Measurements from ENCODE around the gene IL31. TPM values are rescaled to one million over a fixed set of nuclear protein-coding genes. Genes with fewer than 3 reads are reported as not detected.

IL31 gene
- total RNA-seq, 6 experiments from 2014 or later: not detected

GRCh38 chr12:122195405-122195804 lies 21.4 kb upstream of the IL31 start:
- no peaks in the 10 kb centered on the region for H3K27me3 ChIP-seq
- ATAC-seq (no peak), DNase-seq (no peak)
- intact Hi-C loops (cut with DNase I): loop anchor here (5.0 to 10.0 kb wide), 2 partner anchors 51 to 58 kb away; no protein-coding TSS in a partner anchor
- no peak overlapping the region for H3K4me3 ChIP-seq
- H3K27ac ChIP-seq: no peak overlapping the region
- no peaks in the 10 kb centered on the region for H3K4me1 ChIP-seq
- H3K9me3 ChIP-seq: no peaks in the 10 kb centered on the region
- TF ChIP-seq POLR2A (IDR thresholded peaks at IDR 0.05) (no peak), CTCF (IDR thresholded peaks at IDR 0.05) (no peak)
- WGBS (ENCODE audit: insufficient coverage, low coverage, low lambda C conversion rate, missing lambda C conversion rate): 72% methylated on average over 2 of the region's 4 CpGs
- H3K36me3 ChIP-seq: no peaks in the 10 kb centered on the region

GRCh38 chr12:122194804-122195203 lies 20.8 kb upstream of the IL31 start:
- DNase-seq: no peak
- 100% methylated on average over 1 of the region's 1 CpG for WGBS (ENCODE audit: insufficient coverage, low coverage, low lambda C conversion rate, missing lambda C conversion rate)
- no peak for TF ChIP-seq POLR2A (IDR thresholded peaks at IDR 0.05)
- TF ChIP-seq CTCF (IDR thresholded peaks at IDR 0.05): no peak
- Histone ChIP-seq H3K9me3 (no peaks in the 10 kb centered on the region), H3K36me3 (no peaks in the 10 kb centered on the region), H3K4me3 (no peak overlapping the region), H3K27ac (no peak overlapping the region), H3K4me1 (no peaks in the 10 kb centered on the region), H3K27me3 (no peaks in the 10 kb centered on the region)
- ATAC-seq: no peak
- intact Hi-C loops (cut with DNase I): loop anchor here (5.0 to 10.0 kb wide), 2 partner anchors 50 to 58 kb away; no protein-coding TSS in a partner anchor

GRCh38 chr12:122192441-122192840 lies 18.4 kb upstream of the IL31 start:
- 59% methylated on average over 5 of the region's 11 CpGs for WGBS (ENCODE audit: insufficient coverage, low coverage, low lambda C conversion rate, missing lambda C conversion rate)
- Histone ChIP-seq H3K4me3 (no peak overlapping the region), H3K9me3 (no peaks in the 10 kb centered on the region), H3K27ac (no peak overlapping the region), H3K27me3 (no peaks in the 10 kb centered on the region), H3K36me3 (no peaks in the 10 kb centered on the region), H3K4me1 (no peaks in the 10 kb centered on the region)
- intact Hi-C loops (cut with DNase I): loop anchor here in 1 of 2 donors (10.0 kb wide), 1 partner anchor 48 kb away; no protein-coding TSS in a partner anchor
- TF ChIP-seq POLR2A (IDR thresholded peaks at IDR 0.05) (no peak), CTCF (IDR thresholded peaks at IDR 0.05) (no peak)
- DNase-seq (no peak), ATAC-seq (no peak)

- DNase-seq (peak; percentile 64 to 81 (median 80)), ATAC-seq (peak; percentile 95 to 99 (median 96))
- Histone ChIP-seq H3K4me3 (no peak overlapping the region), H3K4me1 (peaks cover 0 to 2% (median 0%) of the 10 kb centered on the region in 4 donors), H3K27me3 (no peaks in the 10 kb centered on the region), H3K36me3 (no peaks in the 10 kb centered on the region), H3K27ac (no peak overlapping the region), H3K9me3 (no peaks in the 10 kb centered on the region)
- TF ChIP-seq CTCF (IDR thresholded peaks at IDR 0.05): peak; percentile 76 to 86 (median 82)
- no peak for TF ChIP-seq POLR2A (IDR thresholded peaks at IDR 0.05)
- intact Hi-C loops (cut with DNase I): loop anchor here in 1 of 2 donors (10.0 kb wide), 1 partner anchor 46 kb away; no protein-coding TSS in a partner anchor
- 63% methylated on average over 12 of the region's 18 CpGs for WGBS (ENCODE audit: insufficient coverage, low coverage, low lambda C conversion rate, missing lambda C conversion rate)
Observed at GRCh38 chr12:122190842-122191668, 17.0 kb upstream of the IL31 start.
